Breast epithelium (tissue), 4 donors: ENCODE measurements around the gene KCNIP3. TPM values are rescaled to one million over a fixed set of nuclear protein-coding genes. Genes with fewer than 3 reads are reported as not detected.
"Not testable (repeated sequence)": the region's sequence is repeated elsewhere in the genome, so short reads cannot be mapped to it uniquely, and the experiment has no call there.

Experiments used
- DNase-seq, 2 donors: peaks; one replicate each; pipeline ENCODE4 v3.0.0-alpha.2; 2019; ENCODE audit warnings: low spot score in 2 of 2
- H3K27ac ChIP-seq, 2 donors: fragments of 200-600 bp; sonication (generic) in 1 of 2; one replicate each; pipeline ENCODE4 v1.5.1; 2016 to 2019; ENCODE audit warnings: mild to moderate bottlenecking in 1 of 2
- H3K27me3 ChIP-seq, 2 donors: fragments of 200-600 bp; sonication (generic) in 1 of 2; one replicate each; pipeline versions ENCODE4 v1.5.1 to v1.6.0; 2017 to 2019; ENCODE audit warnings: control low read depth in 1 of 2, mild to moderate bottlenecking in 1 of 2
- H3K36me3 ChIP-seq: fragments of 200-600 bp; one replicate; pipeline ENCODE4 v1.5.1; 2019
- H3K4me1 ChIP-seq, 2 donors: fragments of 200-600 bp; sonication (generic); one replicate each; pipeline ENCODE4 v1.5.1; 2016 to 2019; ENCODE audit warnings: control low read depth in 1 of 2
- H3K4me3 ChIP-seq, 3 donors: fragments of 200-600 bp; sonication (generic); 1 replicate in 2 of 3; 2 replicates in 1 of 3; pipeline ENCODE4 v1.5.1; 2016 to 2019; ENCODE audit warnings: mild to moderate bottlenecking in 3 of 3, moderate library complexity in 2 of 3
- H3K9me3 ChIP-seq, 2 donors: fragments of 200-600 bp; sonication (generic) in 1 of 2; one replicate each; pipeline ENCODE4 v1.5.1; 2016 to 2019; ENCODE audit warnings: control low read depth in 1 of 2
- POLR2A ChIP-seq: fragments of 450-650 bp; IDR thresholded peaks from one replicate; pipeline ENCODE4 v1.6.1; 2016; ENCODE audit warnings: antibody characterized with exemption, mild to moderate bottlenecking, moderate library complexity
- POLR2AphosphoS5 ChIP-seq, 3 donors: sonication (generic); formaldehyde crosslinking; IDR thresholded peaks; one replicate each; pipeline ENCODE4 v1.6.1; 2017; ENCODE audit warnings: antibody characterized with exemption in 3 of 3
- intact Hi-C: fragments of 100-400 bp; cut with DNase I; formaldehyde crosslinking; loops from one replicate; pipeline ENCODE4 v1.15.1; 2023; ENCODE audit warnings: low total_unique reads
- total RNA-seq, 3 donors: library from RNA; depleted of rRNA; stranded (reverse); fragments of >200 nt; gene quantifications; one replicate each; pipeline ENCODE4 v1.1.0, GENCODE V29; 2016
- TF ChIP-seq, protein P1 (sequence below), 3 donors: fragments of 450-650 bp; IDR thresholded peaks; one replicate each; pipeline ENCODE4 v1.5.1; 2016 to 2017; ENCODE audit warnings: antibody characterized with exemption in 3 of 3, mild to moderate bottlenecking in 3 of 3, moderate library complexity in 3 of 3

Gene KCNIP3
- total RNA-seq, 3 donors from 2014 or later = 14.4 to 30.1 (median 15.1) TPM

GRCh38 chr2:95268211-95269035 lies 28.7 kb upstream of the KCNIP3 start:
- no peak for TF ChIP-seq POLR2A
- TF ChIP-seq POLR2AphosphoS5 (IDR thresholded peaks at IDR 0.05) = no peak
- TF ChIP-seq, protein P1, sequence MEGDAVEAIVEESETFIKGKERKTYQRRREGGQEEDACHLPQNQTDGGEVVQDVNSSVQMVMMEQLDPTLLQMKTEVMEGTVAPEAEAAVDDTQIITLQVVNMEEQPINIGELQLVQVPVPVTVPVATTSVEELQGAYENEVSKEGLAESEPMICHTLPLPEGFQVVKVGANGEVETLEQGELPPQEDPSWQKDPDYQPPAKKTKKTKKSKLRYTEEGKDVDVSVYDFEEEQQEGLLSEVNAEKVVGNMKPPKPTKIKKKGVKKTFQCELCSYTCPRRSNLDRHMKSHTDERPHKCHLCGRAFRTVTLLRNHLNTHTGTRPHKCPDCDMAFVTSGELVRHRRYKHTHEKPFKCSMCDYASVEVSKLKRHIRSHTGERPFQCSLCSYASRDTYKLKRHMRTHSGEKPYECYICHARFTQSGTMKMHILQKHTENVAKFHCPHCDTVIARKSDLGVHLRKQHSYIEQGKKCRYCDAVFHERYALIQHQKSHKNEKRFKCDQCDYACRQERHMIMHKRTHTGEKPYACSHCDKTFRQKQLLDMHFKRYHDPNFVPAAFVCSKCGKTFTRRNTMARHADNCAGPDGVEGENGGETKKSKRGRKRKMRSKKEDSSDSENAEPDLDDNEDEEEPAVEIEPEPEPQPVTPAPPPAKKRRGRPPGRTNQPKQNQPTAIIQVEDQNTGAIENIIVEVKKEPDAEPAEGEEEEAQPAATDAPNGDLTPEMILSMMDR (IDR thresholded peaks at IDR 0.05) = no peak
- Histone ChIP-seq H3K4me3 (no peak overlapping the region), H3K27ac (no peak overlapping the region), H3K9me3 (no peaks in the 10 kb centered on the region), H3K27me3 (no peaks in the 10 kb centered on the region), H3K4me1 (no peaks in the 10 kb centered on the region), H3K36me3 (no peaks in the 10 kb centered on the region)
- DNase-seq = peak; percentile 5 to 35
- intact Hi-C loops = no loop called here

GRCh38 chr2:95269036-95269680 lies 28.0 kb upstream of the KCNIP3 start:
- TF ChIP-seq POLR2AphosphoS5 (IDR thresholded peaks at IDR 0.05) (no peak), POLR2A (no peak)
- TF ChIP-seq, protein P1 (IDR thresholded peaks at IDR 0.05) = no peak

DNA sequence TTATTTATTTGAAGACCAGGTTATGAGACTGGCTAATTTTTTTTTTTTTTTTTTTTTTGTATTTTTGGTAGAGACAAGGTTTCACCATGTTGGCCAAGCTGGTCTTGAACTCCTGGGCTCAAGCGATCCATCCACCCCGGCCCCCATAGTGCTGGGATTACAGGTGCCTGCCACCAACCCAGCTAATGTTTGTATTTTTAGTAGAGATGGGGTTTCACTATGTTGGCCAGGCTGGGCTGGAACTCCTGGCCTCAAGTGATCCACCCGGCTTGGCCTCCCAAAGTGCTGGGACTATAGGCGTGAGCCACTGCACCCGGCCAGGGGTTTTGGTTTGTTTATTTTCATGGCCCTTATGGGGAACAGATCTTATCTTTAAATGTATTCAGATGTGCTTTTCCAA lies 27.4 kb upstream of the KCNIP3 start:
- H3K36me3 ChIP-seq, H3K9me3 ChIP-seq, H3K4me1 ChIP-seq, H3K4me3 ChIP-seq, H3K27me3 ChIP-seq, intact Hi-C loops, H3K27ac ChIP-seq: not testable (repeated sequence)
- DNase-seq = peak in 1 of 2 donors; percentile 6

More at GRCh38 chr2:95269036-95269680, 28.0 kb upstream of the KCNIP3 start:
- Histone ChIP-seq H3K36me3 (no peaks in the 10 kb centered on the region), H3K4me1 (no peaks in the 10 kb centered on the region), H3K27me3 (no peaks in the 10 kb centered on the region), H3K9me3 (no peaks in the 10 kb centered on the region), H3K27ac (no peak overlapping the region), H3K4me3 (no peak overlapping the region)
- peak in 1 of 2 donors; percentile 5 for DNase-seq
- intact Hi-C loops = no loop called here

GRCh38 chr2:95270541-95271081 lies 26.5 kb upstream of the KCNIP3 start:
- no peaks in the 10 kb centered on the region for H3K9me3 ChIP-seq
- no peaks in the 10 kb centered on the region for H3K4me1 ChIP-seq
- DNase-seq = peak; percentile 12 to 43
- intact Hi-C loops = no loop called here
- no peak overlapping the region for H3K27ac ChIP-seq
- no peak overlapping the region for H3K4me3 ChIP-seq
- no peaks in the 10 kb centered on the region for H3K36me3 ChIP-seq
- no peaks in the 10 kb centered on the region for H3K27me3 ChIP-seq
- no peak for TF ChIP-seq POLR2A

DNA sequence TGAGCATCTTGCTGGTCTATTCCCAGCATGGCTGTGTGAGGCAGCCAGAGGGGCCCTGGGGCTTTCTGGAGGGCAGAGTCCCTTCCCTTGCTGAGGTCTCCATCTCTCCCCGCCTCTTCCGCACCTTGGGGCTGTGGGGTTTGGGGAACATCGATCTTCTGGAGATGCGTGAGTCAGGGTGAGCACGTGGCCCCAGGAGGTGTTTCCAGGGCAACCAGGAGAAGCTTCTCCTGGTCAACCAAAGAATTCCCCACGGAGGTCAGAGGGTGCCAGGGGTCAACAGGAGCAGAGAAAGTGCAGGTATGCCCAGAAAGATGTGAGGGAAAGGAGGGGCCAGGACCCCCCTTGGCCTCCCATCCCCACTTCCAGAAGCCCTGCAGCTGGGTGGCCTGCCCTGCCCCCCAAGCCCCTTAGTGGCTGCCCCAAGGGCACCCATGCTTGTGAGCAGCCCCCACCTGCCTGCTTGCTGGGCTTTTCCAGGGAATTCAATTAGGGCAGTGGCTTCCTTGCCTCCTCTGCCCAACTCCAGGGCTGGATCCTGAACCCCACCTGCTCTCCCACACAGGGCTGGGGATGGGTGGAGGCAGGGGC lies 25.7 kb upstream of the KCNIP3 start:
- intact Hi-C loops = no loop called here
- Histone ChIP-seq H3K4me1 (peaks cover 0 to 1% of the 10 kb centered on the region in 2 donors), H3K4me3 (no peak overlapping the region), H3K27me3 (no peaks in the 10 kb centered on the region), H3K36me3 (no peaks in the 10 kb centered on the region), H3K27ac (no peak overlapping the region), H3K9me3 (no peaks in the 10 kb centered on the region)
- peak; percentile 11 to 35 for DNase-seq
- TF ChIP-seq POLR2AphosphoS5 (IDR thresholded peaks at IDR 0.05) = no peak

GRCh38 chr2:95272299-95272751 lies 24.8 kb upstream of the KCNIP3 start:
- Histone ChIP-seq H3K27ac (no peak overlapping the region), H3K36me3 (no peaks in the 10 kb centered on the region), H3K27me3 (no peaks in the 10 kb centered on the region), H3K4me1 (peaks cover 0 to 4% of the 10 kb centered on the region in 2 donors), H3K4me3 (no peak overlapping the region), H3K9me3 (no peaks in the 10 kb centered on the region)
- DNase-seq = peak in 1 of 2 donors; percentile 15
- intact Hi-C loops = no loop called here
- TF ChIP-seq, protein P1 (IDR thresholded peaks at IDR 0.05) = no peak
- TF ChIP-seq POLR2A (no peak), POLR2AphosphoS5 (IDR thresholded peaks at IDR 0.05) (no peak)
